GM12801 (cell line): ENCODE data around the gene EVPLL.

Experiments used
- CTCF ChIP-seq: IDR thresholded peaks from one replicate; pipeline ENCODE4 v1.5.1; 2011; ENCODE audit warnings: control low read depth; ENCODE audit not compliant: insufficient read length; ENCODE audit errors: extremely low read depth

EVPLL gene

DNA sequence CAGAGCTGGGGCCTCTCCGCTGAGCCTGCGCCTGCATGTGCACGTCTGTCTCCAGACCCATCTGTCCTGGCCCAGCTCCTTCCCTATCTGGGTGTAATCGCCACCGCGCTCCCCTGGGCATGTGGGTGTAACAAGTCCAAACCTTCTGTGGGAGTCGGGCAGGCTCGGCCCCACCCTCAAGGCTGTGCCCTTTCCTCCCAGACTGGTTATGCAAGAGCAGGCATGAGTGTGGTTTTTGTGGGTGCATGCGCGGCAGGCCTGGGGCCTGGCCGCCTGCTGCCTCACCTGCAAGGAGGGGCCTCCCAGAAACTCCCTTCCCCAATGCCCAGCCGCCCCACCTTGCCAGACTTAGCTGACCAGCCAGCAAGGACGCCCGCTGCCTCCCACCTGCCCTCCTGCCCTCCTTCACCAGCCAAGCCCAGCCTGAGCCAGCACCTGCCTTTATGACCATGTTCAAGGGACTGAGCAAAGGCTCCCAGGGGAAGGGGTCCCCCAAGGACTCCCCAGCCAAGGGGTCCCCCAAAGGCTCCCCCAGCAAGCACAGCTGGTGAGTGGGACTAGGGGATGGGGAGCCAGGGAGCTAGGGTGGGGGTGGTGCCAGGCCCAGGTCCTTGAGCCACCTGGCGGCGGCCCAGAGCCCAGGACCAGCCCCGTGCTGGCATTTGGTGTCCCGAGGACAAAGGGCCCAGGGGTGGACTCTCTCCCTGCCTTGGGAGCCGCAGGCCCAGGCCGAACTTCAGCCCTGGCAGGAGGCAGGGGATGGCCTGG, at the start of gene EVPLL:
Gene EVPLL, plus strand, starts transcription at position 342 of the 768 bp plus-strand sequence. CDS start 3,160 bp downstream, outside the sequence.
- no peak for TF ChIP-seq CTCF

GRCh38 chr17:18328643-18329204, 48.9 kb upstream of the EVPLL start:
- TF ChIP-seq CTCF = no peak

DNA sequence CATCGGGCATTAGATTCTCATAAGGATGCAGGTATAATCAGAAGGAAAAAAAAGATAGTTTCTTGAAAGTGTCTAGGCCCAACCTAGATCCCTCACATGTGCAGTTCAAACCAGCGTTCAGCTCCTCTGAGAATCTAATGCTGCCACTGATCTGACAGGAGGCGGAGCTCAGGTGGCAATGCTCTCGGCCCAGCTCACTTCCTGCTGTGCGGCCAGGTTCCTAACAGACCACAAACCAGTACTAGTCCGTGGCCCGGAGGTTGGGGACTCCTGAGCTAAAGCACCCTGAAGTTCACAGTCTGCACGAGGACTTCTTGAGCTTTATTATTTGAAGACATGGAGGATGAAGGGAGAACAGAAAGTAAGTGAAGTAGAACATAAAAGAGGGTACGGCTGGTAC, 45.7 kb upstream of the EVPLL start:
- TF ChIP-seq CTCF = no peak

GRCh38 chr17:18332909-18333489, 44.6 kb upstream of the EVPLL start:
- no peak for TF ChIP-seq CTCF

- no peak for TF ChIP-seq CTCF
These were observed 37.6 kb upstream of the EVPLL start for GRCh38 chr17:18339933-18340332.

- TF ChIP-seq CTCF = no peak
These were observed 33.6 kb upstream of the EVPLL start for GRCh38 chr17:18344021-18344420.

GRCh38 chr17:18353541-18353940, 24.0 kb upstream of the EVPLL start:
- TF ChIP-seq CTCF = no peak
